Activated T-cell treated with anti-CD3 and anti-CD28 coated beads, Interleukin-2, amount 50 U/mL, for 72 hours (primary cell): ENCODE measurements around the gene ZFYVE28. TPM values are rescaled to one million over a fixed set of nuclear protein-coding genes. Genes with fewer than 3 reads are reported as not detected.
A peak's percentile ranks its signal among the peaks of the same experiment; 100 is the strongest.
"Not testable (repeated sequence)": the region's sequence is repeated elsewhere in the genome, so short reads cannot be mapped to it uniquely, and the experiment has no call there.

Experiments used
- ATAC-seq, 2 donors: fragments of 150-1000 bp; cut with Tn5 transposase; replicated peaks in 1 of 2; 2 replicates each; pipeline ENCODE4 v1.10.0; 2021; ENCODE audit warnings: moderate library complexity in 2 of 2, mild to moderate bottlenecking in 1 of 2
- DNase-seq, 2 donors: peaks; one replicate each; pipeline ENCODE4 v3.0.0; 2021 to 2022; ENCODE audit warnings: mixed read lengths in 1 of 2
- H3K27ac Mint-ChIP-seq: one replicate; pipeline ENCODE4 v1.8.0; 2022; ENCODE audit warnings: mild to moderate bottlenecking, moderate library complexity, mixed read lengths
- H3K27me3 Mint-ChIP-seq: one replicate; pipeline ENCODE4 v1.8.0; 2022; ENCODE audit warnings: low read depth, mixed read lengths
- H3K36me3 Mint-ChIP-seq, 2 donors: one replicate each; pipeline ENCODE4 v1.8.0; 2022; ENCODE audit warnings: mixed read lengths in 2 of 2, mild to moderate bottlenecking in 1 of 2; ENCODE audit not compliant: insufficient read depth in 2 of 2
- H3K4me1 Mint-ChIP-seq: one replicate; pipeline ENCODE4 v1.8.0; 2022; ENCODE audit warnings: low read depth, mixed read lengths
- H3K4me3 Mint-ChIP-seq, 2 donors: one replicate each; pipeline ENCODE4 v1.8.0; 2022; ENCODE audit warnings: mild to moderate bottlenecking in 2 of 2, mixed read lengths in 2 of 2, moderate library complexity in 2 of 2
- H3K9me3 Mint-ChIP-seq, 2 donors: one replicate each; pipeline ENCODE4 v1.8.0; 2022; ENCODE audit warnings: mixed read lengths in 2 of 2
- total RNA-seq, 2 donors: library from RNA; stranded (reverse); gene quantifications; one replicate each; pipeline ENCODE4 v1.2.3, GENCODE V29; 2022

ZFYVE28 gene
- total RNA-seq, 2 donors from 2014 or later: 14.4 to 24.4 TPM

- Mint-ChIP-seq H3K9me3 (no peaks in the 10 kb centered on the region), H3K4me1 (peaks cover 8% of the 10 kb centered on the region), H3K27ac (no peak overlapping the region), H3K4me3 (no peak overlapping the region), H3K27me3 (no peaks in the 10 kb centered on the region), H3K36me3 (no peaks in the 10 kb centered on the region)
- ATAC-seq (no peak), DNase-seq (no peak)
Measured at GRCh38 chr4:2442175-2442993, 23.9 kb upstream of the ZFYVE28 start.

GRCh38 chr4:2441393-2442174, 23.1 kb upstream of the ZFYVE28 start:
- DNase-seq: peak; percentile 88 to 90
- Mint-ChIP-seq H3K4me1 (peaks cover 8% of the 10 kb centered on the region), H3K9me3 (no peaks in the 10 kb centered on the region), H3K27ac (no peak overlapping the region), H3K36me3 (no peaks in the 10 kb centered on the region), H3K27me3 (no peaks in the 10 kb centered on the region), H3K4me3 (no peak overlapping the region)
- ATAC-seq: peak; percentile 98 to 99

- ATAC-seq (no peak), DNase-seq (no peak)
- Mint-ChIP-seq H3K36me3 (no peaks in the 10 kb centered on the region), H3K4me1 (peaks cover 8% of the 10 kb centered on the region), H3K4me3 (no peak overlapping the region), H3K27ac (no peak overlapping the region), H3K27me3 (no peaks in the 10 kb centered on the region), H3K9me3 (no peaks in the 10 kb centered on the region)
Measured at GRCh38 chr4:2438822-2439718, 20.6 kb upstream of the ZFYVE28 start.

GRCh38 chr4:2437475-2438215, 19.2 kb upstream of the ZFYVE28 start:
- Mint-ChIP-seq H3K4me3 (no peak overlapping the region), H3K4me1 (peaks cover 8% of the 10 kb centered on the region), H3K9me3 (no peaks in the 10 kb centered on the region), H3K27me3 (no peaks in the 10 kb centered on the region), H3K36me3 (no peaks in the 10 kb centered on the region), H3K27ac (no peak overlapping the region)
- no peak for DNase-seq
- ATAC-seq: no peak

- no peaks in the 10 kb centered on the region for H3K27me3 Mint-ChIP-seq
- H3K9me3 Mint-ChIP-seq: no peaks in the 10 kb centered on the region
- ATAC-seq (no peak), DNase-seq (no peak)
- no peaks in the 10 kb centered on the region for H3K36me3 Mint-ChIP-seq
- H3K4me3 Mint-ChIP-seq: no peak overlapping the region
- H3K4me1 Mint-ChIP-seq: peaks cover 6% of the 10 kb centered on the region
- H3K27ac Mint-ChIP-seq: no peak overlapping the region
Measured at GRCh38 chr4:2436761-2437474, 18.5 kb upstream of the ZFYVE28 start.

- Mint-ChIP-seq H3K9me3 (no peaks in the 10 kb centered on the region), H3K27me3 (no peaks in the 10 kb centered on the region), H3K36me3 (no peaks in the 10 kb centered on the region), H3K4me3 (no peak overlapping the region), H3K4me1 (peaks cover under 1% of the 10 kb centered on the region), H3K27ac (no peak overlapping the region)
- ATAC-seq (no peak), DNase-seq (no peak)
Measured at GRCh38 chr4:2436301-2436700, 17.9 kb upstream of the ZFYVE28 start.

GRCh38 chr4:2434420-2434819, 16.0 kb upstream of the ZFYVE28 start:
- Mint-ChIP-seq H3K9me3 (no peaks in the 10 kb centered on the region), H3K27me3 (no peaks in the 10 kb centered on the region), H3K4me3 (no peak overlapping the region), H3K4me1 (no peaks in the 10 kb centered on the region), H3K36me3 (no peaks in the 10 kb centered on the region), H3K27ac (no peak overlapping the region)
- DNase-seq (no peak), ATAC-seq (no peak)

- ATAC-seq (no peak), DNase-seq (no peak)
- Mint-ChIP-seq H3K9me3 (no peaks in the 10 kb centered on the region), H3K4me1 (no peaks in the 10 kb centered on the region), H3K27ac (no peak overlapping the region), H3K36me3 (no peaks in the 10 kb centered on the region), H3K4me3 (no peak overlapping the region), H3K27me3 (no peaks in the 10 kb centered on the region)
Measured at GRCh38 chr4:2433609-2434350, 15.3 kb upstream of the ZFYVE28 start.

- H3K27ac Mint-ChIP-seq: no peak overlapping the region
- ATAC-seq (no peak), DNase-seq (no peak)
- H3K27me3 Mint-ChIP-seq: no peaks in the 10 kb centered on the region
- H3K4me3 Mint-ChIP-seq: no peak overlapping the region
- no peaks in the 10 kb centered on the region for H3K4me1 Mint-ChIP-seq
- H3K9me3 Mint-ChIP-seq: no peaks in the 10 kb centered on the region
- no peaks in the 10 kb centered on the region for H3K36me3 Mint-ChIP-seq
Measured at GRCh38 chr4:2432991-2433530, 14.6 kb upstream of the ZFYVE28 start.

- Mint-ChIP-seq H3K27me3 (no peaks in the 10 kb centered on the region), H3K27ac (no peak overlapping the region), H3K9me3 (no peaks in the 10 kb centered on the region), H3K4me1 (no peaks in the 10 kb centered on the region), H3K36me3 (no peaks in the 10 kb centered on the region), H3K4me3 (no peak overlapping the region)
- no peak for ATAC-seq
- no peak for DNase-seq
Measured at GRCh38 chr4:2432004-2432403, 13.6 kb upstream of the ZFYVE28 start.

GRCh38 chr4:2429945-2430757, 11.7 kb upstream of the ZFYVE28 start:
- H3K4me1 Mint-ChIP-seq, DNase-seq, ATAC-seq, H3K9me3 Mint-ChIP-seq, H3K27ac Mint-ChIP-seq, H3K4me3 Mint-ChIP-seq, H3K27me3 Mint-ChIP-seq, H3K36me3 Mint-ChIP-seq: not testable (repeated sequence)
